BLaER1 treated with 17β-estradiol and CSF1 and Interleukin-3, amounts not matched to agents 10 nM and 100 nM (cell line): ENCODE data around the gene FAM200C.

Experiments
- H3K27ac ChIP-seq, 11 experiments: shearing (Covaris generic); formaldehyde crosslinking; 2 replicates each; pipeline ENCODE4 v1.8.1; 2022
- H3K27me3 ChIP-seq, 11 experiments: shearing (Covaris generic); formaldehyde crosslinking; 2 replicates each; pipeline ENCODE4 v1.8.1; 2022
- H3K36me3 ChIP-seq, 11 experiments: shearing (Covaris generic); formaldehyde crosslinking; 2 replicates each; pipeline ENCODE4 v1.8.1; 2022
- H3K4me1 ChIP-seq, 10 experiments: shearing (Covaris generic); formaldehyde crosslinking; 2 replicates each; pipeline ENCODE4 v1.8.1; 2022
- H3K4me2 ChIP-seq, 11 experiments: shearing (Covaris generic); formaldehyde crosslinking; 2 replicates each; pipeline ENCODE4 v1.8.1; 2022
- H3K4me3 ChIP-seq, 10 experiments: shearing (Covaris generic); formaldehyde crosslinking; 2 replicates each; pipeline ENCODE4 v1.8.1; 2022
- H3K9ac ChIP-seq, 11 experiments: shearing (Covaris generic); formaldehyde crosslinking; 2 replicates each; pipeline ENCODE4 v1.8.1; 2022
- H3K9me3 ChIP-seq, 11 experiments: shearing (Covaris generic); formaldehyde crosslinking; replicated peaks in 1 of 11; 2 replicates each; pipeline ENCODE4 v1.8.1; 2022
- H4K20me1 ChIP-seq, 11 experiments: shearing (Covaris generic); formaldehyde crosslinking; 2 replicates each; pipeline ENCODE4 v1.8.1; 2022
- Cebpa-rat ChIP-seq, 11 experiments: shearing (Covaris generic); IDR thresholded peaks; 2 replicates each; pipeline ENCODE4 v1.8.1; 2022

Gene FAM200C

GRCh38 chr5:160379511-160379910 lies 20.3 kb downstream of the FAM200C start:
- Histone ChIP-seq H3K4me3 (no peak overlapping the region), H3K27ac (no peak overlapping the region), H3K36me3 (no peaks in the 10 kb centered on the region), H3K9me3 (no peaks in the 10 kb centered on the region), H4K20me1 (no peaks in the 10 kb centered on the region), H3K9ac (no peak overlapping the region), H3K4me2 (peak overlapping the region in 1 of 11 experiments; percentile 4; a peak in 2 of 22 replicates), H3K4me1 (peaks cover 0 to 13% (median 6%) of the 10 kb centered on the region in 10 experiments; a peak in 9 of 20 replicates), H3K27me3 (no peaks in the 10 kb centered on the region)
- no peak for TF ChIP-seq Cebpa-rat (IDR thresholded peaks at IDR 0.05)

- no peak overlapping the region for H3K4me3 ChIP-seq
- no peaks in the 10 kb centered on the region for H3K27me3 ChIP-seq
- H3K9ac ChIP-seq, result no peak overlapping the region
- no peak for TF ChIP-seq Cebpa-rat (IDR thresholded peaks at IDR 0.05)
- H3K36me3 ChIP-seq, result no peaks in the 10 kb centered on the region
- H4K20me1 ChIP-seq, result no peaks in the 10 kb centered on the region
- no peak overlapping the region for H3K27ac ChIP-seq
- H3K4me1 ChIP-seq, result peaks cover 0 to 13% (median 6%) of the 10 kb centered on the region in 10 experiments; a peak in 9 of 20 replicates
- no peaks in the 10 kb centered on the region for H3K9me3 ChIP-seq
- no peak overlapping the region for H3K4me2 ChIP-seq
Measured at GRCh38 chr5:160378330-160378729, 21.5 kb downstream of the FAM200C start.

DNA sequence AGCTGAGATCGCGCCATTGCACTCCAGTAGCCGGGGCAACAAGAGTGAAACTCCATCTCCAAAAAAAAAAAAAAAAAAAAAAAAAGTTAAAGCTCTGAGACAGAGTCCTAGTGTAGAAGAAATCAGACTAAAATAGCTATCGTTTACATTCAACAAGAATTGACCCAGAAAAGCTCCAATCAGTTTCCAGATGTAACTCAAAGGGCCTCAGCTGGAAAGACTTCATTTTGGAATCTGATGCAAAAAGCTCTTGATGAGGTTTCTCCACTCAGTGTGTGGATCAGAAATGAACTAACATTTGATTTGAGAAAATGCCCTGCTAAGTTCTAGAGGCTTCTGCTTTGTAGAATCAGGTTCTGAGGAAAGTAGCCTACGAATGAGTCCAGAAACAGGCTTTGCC lies 22.2 kb downstream of the FAM200C start:
- no peaks in the 10 kb centered on the region for H3K36me3 ChIP-seq
- peaks cover 0 to 13% (median 6%) of the 10 kb centered on the region in 10 experiments; a peak in 9 of 20 replicates for H3K4me1 ChIP-seq
- H3K27ac ChIP-seq, result no peak overlapping the region
- H3K4me2 ChIP-seq, result no peak overlapping the region
- H3K27me3 ChIP-seq, result no peaks in the 10 kb centered on the region
- H3K4me3 ChIP-seq, result no peak overlapping the region
- H3K9me3 ChIP-seq, result no peaks in the 10 kb centered on the region
- H4K20me1 ChIP-seq, result no peaks in the 10 kb centered on the region
- no peak for TF ChIP-seq Cebpa-rat (IDR thresholded peaks at IDR 0.05)
- H3K9ac ChIP-seq, result no peak overlapping the region

DNA sequence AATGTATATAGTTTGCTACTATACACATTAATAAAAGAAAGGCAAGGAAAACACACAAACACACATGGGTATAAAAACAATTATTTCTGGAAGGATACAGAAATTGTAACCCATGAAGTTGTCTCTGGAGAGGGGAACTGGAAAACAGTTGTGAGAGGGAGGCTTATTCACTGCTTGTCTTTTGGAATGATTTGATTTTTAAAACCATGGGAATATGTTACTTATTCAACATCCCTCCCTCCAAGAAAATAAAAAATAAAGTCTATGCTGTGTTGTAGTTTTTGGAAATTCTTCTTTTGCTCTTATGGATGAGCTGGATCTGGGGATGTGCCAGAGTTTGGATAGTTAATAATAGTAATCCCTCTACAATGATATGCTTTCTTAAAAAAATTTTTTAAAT lies 23.4 kb downstream of the FAM200C start:
- no peak for TF ChIP-seq Cebpa-rat (IDR thresholded peaks at IDR 0.05)
- Histone ChIP-seq H3K4me3 (no peak overlapping the region), H3K9me3 (no peaks in the 10 kb centered on the region), H3K27ac (no peak overlapping the region), H3K4me2 (no peak overlapping the region), H4K20me1 (no peaks in the 10 kb centered on the region), H3K27me3 (peaks cover 0 to 11% (median under 1%) of the 10 kb centered on the region in 11 experiments; a peak in 10 of 22 replicates), H3K36me3 (no peaks in the 10 kb centered on the region), H3K4me1 (peaks cover 0 to 5% (median 0%) of the 10 kb centered on the region in 10 experiments; a peak in 2 of 20 replicates), H3K9ac (no peak overlapping the region)

GRCh38 chr5:160375701-160376100 lies 24.2 kb downstream of the FAM200C start:
- no peak overlapping the region for H3K4me3 ChIP-seq
- no peak for TF ChIP-seq Cebpa-rat (IDR thresholded peaks at IDR 0.05)
- no peak overlapping the region for H3K27ac ChIP-seq
- H3K36me3 ChIP-seq, result no peaks in the 10 kb centered on the region
- peaks cover 0 to 2% (median 0%) of the 10 kb centered on the region in 11 experiments; a peak in 1 of 22 replicates for H3K9me3 ChIP-seq
- no peak overlapping the region for H3K4me2 ChIP-seq
- peaks cover 0 to 5% (median 0%) of the 10 kb centered on the region in 10 experiments; a peak in 2 of 20 replicates for H3K4me1 ChIP-seq
- no peak overlapping the region for H3K9ac ChIP-seq
- H3K27me3 ChIP-seq, result peaks cover 3 to 18% (median 8%) of the 10 kb centered on the region in 11 experiments
- H4K20me1 ChIP-seq, result no peaks in the 10 kb centered on the region

DNA sequence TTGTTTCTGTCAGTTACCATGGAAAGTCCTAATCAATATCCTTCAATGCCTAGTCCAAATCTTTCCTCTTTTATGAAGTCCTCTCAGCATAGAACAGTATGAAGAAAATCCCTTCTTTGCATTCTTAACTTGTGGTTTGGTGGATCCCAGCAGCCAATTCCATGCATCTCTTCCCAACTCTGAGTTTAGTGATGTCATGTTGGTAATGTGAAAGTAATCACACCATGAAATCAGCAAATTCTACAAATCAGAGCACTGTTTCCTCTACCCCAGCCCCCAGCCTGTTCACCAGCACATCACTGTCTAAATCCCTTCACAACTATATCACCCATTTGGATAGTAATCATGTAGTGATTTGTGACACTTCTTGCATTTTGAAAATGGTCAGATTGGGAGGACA lies 24.7 kb downstream of the FAM200C start:
- Histone ChIP-seq H3K36me3 (no peaks in the 10 kb centered on the region), H3K4me2 (no peak overlapping the region), H3K9me3 (peaks cover 0 to 8% (median 4%) of the 10 kb centered on the region in 11 experiments; a peak in 10 of 22 replicates), H3K27me3 (peaks cover 8 to 23% (median 13%) of the 10 kb centered on the region in 11 experiments), H4K20me1 (no peaks in the 10 kb centered on the region), H3K27ac (no peak overlapping the region), H3K9ac (no peak overlapping the region), H3K4me1 (peaks cover 0 to 5% (median 0%) of the 10 kb centered on the region in 10 experiments; a peak in 2 of 20 replicates), H3K4me3 (no peak overlapping the region)
- TF ChIP-seq Cebpa-rat (IDR thresholded peaks at IDR 0.05), result no peak

GRCh38 chr5:160371294-160371693 lies 28.6 kb downstream of the FAM200C start:
- no peak for TF ChIP-seq Cebpa-rat (IDR thresholded peaks at IDR 0.05)
- no peaks in the 10 kb centered on the region for H4K20me1 ChIP-seq
- peaks cover 0 to 14% (median 6%) of the 10 kb centered on the region in 11 experiments; a peak in 11 of 22 replicates for H3K9me3 ChIP-seq
- H3K4me2 ChIP-seq, result no peak overlapping the region
- H3K36me3 ChIP-seq, result no peaks in the 10 kb centered on the region
- H3K4me3 ChIP-seq, result no peak overlapping the region
- H3K27ac ChIP-seq, result no peak overlapping the region
- no peaks in the 10 kb centered on the region for H3K4me1 ChIP-seq
- H3K27me3 ChIP-seq, result peaks cover 20 to 40% (median 32%) of the 10 kb centered on the region in 11 experiments
- no peak overlapping the region for H3K9ac ChIP-seq

DNA sequence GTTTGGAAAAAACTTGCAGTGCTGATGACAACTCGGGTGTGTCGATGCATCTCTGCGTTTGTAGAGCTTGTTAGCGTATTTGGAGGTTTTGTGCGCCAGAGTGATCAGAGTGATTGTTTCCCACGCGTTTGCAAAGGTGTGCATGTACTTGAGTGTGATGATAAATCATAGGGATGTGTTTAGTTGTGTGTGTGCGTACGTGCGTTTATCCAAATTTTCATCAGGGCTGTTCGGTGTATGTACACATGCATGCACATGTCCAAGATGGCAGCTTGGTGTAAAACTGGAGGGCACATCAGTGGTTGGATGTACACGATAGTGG lies 29.2 kb downstream of the FAM200C start:
- no peak overlapping the region for H3K9ac ChIP-seq
- peaks cover 20 to 40% (median 32%) of the 10 kb centered on the region in 11 experiments for H3K27me3 ChIP-seq
- peaks cover 0 to 14% (median 6%) of the 10 kb centered on the region in 11 experiments; a peak in 11 of 22 replicates for H3K9me3 ChIP-seq
- H3K4me1 ChIP-seq, result no peaks in the 10 kb centered on the region
- no peaks in the 10 kb centered on the region for H4K20me1 ChIP-seq
- H3K4me3 ChIP-seq, result peak overlapping the region in 1 of 10 experiments; percentile 14; a peak in 1 of 20 replicates
- no peak for TF ChIP-seq Cebpa-rat (IDR thresholded peaks at IDR 0.05)
- no peaks in the 10 kb centered on the region for H3K36me3 ChIP-seq
- H3K4me2 ChIP-seq, result peak overlapping the region in 4 of 11 experiments; percentile 6 to 34 (median 18); a peak in 5 of 22 replicates
- no peak overlapping the region for H3K27ac ChIP-seq

DNA sequence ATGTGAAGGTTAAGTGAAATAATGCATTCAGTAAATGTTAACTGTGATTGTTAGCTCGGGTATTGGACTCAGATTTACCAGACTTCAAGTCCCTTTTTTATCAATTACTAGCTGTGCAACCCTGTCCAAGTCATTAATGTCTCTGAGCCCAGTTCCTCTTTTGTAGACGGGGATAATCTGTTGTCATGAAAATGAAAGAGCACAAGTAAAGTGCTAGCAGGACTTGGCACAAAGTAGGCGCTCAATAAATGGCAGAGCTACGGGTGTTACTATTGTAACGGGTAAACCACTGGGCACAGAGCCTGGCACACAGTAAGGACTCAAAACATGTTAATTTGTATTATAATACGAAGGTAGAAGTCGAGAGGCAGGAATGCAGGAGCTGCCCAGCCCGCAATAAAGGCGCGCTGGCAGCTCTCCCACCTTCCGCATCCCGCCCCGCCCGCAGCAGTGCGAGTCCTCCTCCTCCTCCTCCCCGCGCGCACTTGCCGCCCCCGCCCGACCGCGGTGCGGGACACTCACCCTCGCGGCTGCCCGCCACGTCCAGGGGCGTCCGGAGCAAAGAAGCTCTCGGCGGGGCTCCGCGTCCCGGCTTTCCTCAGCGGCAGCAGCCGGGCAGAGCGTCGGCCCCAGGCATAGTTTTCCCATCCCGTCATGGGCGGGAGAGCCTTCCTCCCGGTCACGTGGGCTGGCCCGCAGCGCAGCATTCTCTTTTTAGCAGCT lies 29.7 kb downstream of the FAM200C start, which contains the start of gene C1QTNF2:
C1QTNF2 (minus strand) TSS at position 637 of the 723 bp plus-strand sequence. CDS start 15,615 bp downstream, outside the sequence.
- H3K4me2 ChIP-seq, result peak within 1 kb of the TSS in 5 of 11 experiments; percentile 6 to 34 (median 14); a peak in 5 of 22 replicates
- peak within 1 kb of the TSS in 2 of 10 experiments; percentile 14 to 40; a peak in 2 of 20 replicates for H3K4me3 ChIP-seq
- TF ChIP-seq Cebpa-rat (IDR thresholded peaks at IDR 0.05), result no peak
- peaks cover 0 to 14% (median 6%) of the 10 kb centered on the region in 11 experiments; a peak in 11 of 22 replicates for H3K9me3 ChIP-seq
- H3K27me3 ChIP-seq, result peaks cover 20 to 40% (median 32%) of the 10 kb centered on the region in 11 experiments
- no peaks in the 10 kb centered on the region for H3K36me3 ChIP-seq
- H3K27ac ChIP-seq, result no peak within 1 kb of the TSS
- no peak within 1 kb of the TSS for H3K9ac ChIP-seq
- H3K4me1 ChIP-seq, result no peaks in the 10 kb centered on the region
- H4K20me1 ChIP-seq, result no peaks in the 10 kb centered on the region
